Transverse colon (tissue), 4 donors: ENCODE data around the gene PAF1.

ENCODE experiments used
- CTCF ChIP-seq, 5 experiments: fragments of 200-600 bp in 3 of 5; fragments of 450-650 bp in 2 of 5; sonication (generic) in 3 of 5; IDR thresholded peaks; 1 replicate in 2 of 5; 2 replicates in 3 of 5; pipeline ENCODE4 v1.5.1; 2016 to 2017; ENCODE audit warnings: antibody characterized with exemption in 5 of 5, inconsistent platforms in 3 of 5, mild to moderate bottlenecking in 2 of 5, moderate library complexity in 1 of 5
- POLR2A ChIP-seq: fragments of 450-650 bp; IDR thresholded peaks from one replicate; pipeline ENCODE4 v1.6.1; 2016; ENCODE audit warnings: antibody characterized with exemption, mild to moderate bottlenecking, moderate library complexity
- POLR2AphosphoS5 ChIP-seq, 3 donors: sonication (generic); formaldehyde crosslinking; IDR thresholded peaks; one replicate each; pipeline ENCODE4 v1.6.1; 2016; ENCODE audit warnings: antibody characterized with exemption in 3 of 3

GRCh38 chr19:39365531-39365930, 25.4 kb downstream of the PAF1 start:
- no peak for TF ChIP-seq POLR2AphosphoS5 (IDR thresholded peaks at IDR 0.05)
- TF ChIP-seq POLR2A: no peak
- no peak for TF ChIP-seq CTCF (IDR thresholded peaks at IDR 0.05)
